Lower leg skin (tissue), 4 donors: ENCODE data around the gene TBC1D22A. TPM values are rescaled to one million over a fixed set of nuclear protein-coding genes. Genes with fewer than 3 reads are reported as not detected.

Source experiments
- DNase-seq, 2 donors: peaks; one replicate each; pipeline ENCODE4 v3.0.0-alpha.2; 2019; ENCODE audit warnings: low spot score in 2 of 2
- H3K4me3 ChIP-seq: fragments of 200-600 bp; sonication (generic); 2 replicates; pipeline ENCODE4 v1.5.1; 2017; ENCODE audit warnings: mild to moderate bottlenecking, low read depth; ENCODE audit not compliant: poor library complexity, severe bottlenecking
- POLR2A ChIP-seq, 2 donors: fragments of 450-650 bp; IDR thresholded peaks; one replicate each; pipeline ENCODE4 v1.6.1; 2016 to 2017; ENCODE audit warnings: antibody characterized with exemption in 2 of 2, mild to moderate bottlenecking in 1 of 2, moderate library complexity in 1 of 2
- WGBS, 2 donors: methylation state at CpG; one replicate each; pipeline ENCODE4 v1.1.5; 2018; 5-methylcytosine and 5-hydroxymethylcytosine counted together
- intact Hi-C: fragments of 100-400 bp; cut with DNase I; formaldehyde crosslinking; loops from one replicate; pipeline ENCODE4 v1.15.0; 2023; ENCODE audit warnings: low total_unique reads
- total RNA-seq, 4 donors: library from RNA; depleted of rRNA; stranded (reverse); fragments of >200 nt; gene quantifications; one replicate each; pipeline ENCODE4 v1.1.0, GENCODE V29; 2016
- TF ChIP-seq, protein P1 (sequence below), 3 donors: fragments of 450-650 bp; IDR thresholded peaks; one replicate each; pipeline ENCODE4 v1.5.1; 2016; ENCODE audit warnings: antibody characterized with exemption in 3 of 3, mild to moderate bottlenecking in 3 of 3, moderate library complexity in 2 of 3

Gene TBC1D22A
- total RNA-seq, 4 donors from 2014 or later = 21.8 to 32.3 (median 31.6) TPM

DNA sequence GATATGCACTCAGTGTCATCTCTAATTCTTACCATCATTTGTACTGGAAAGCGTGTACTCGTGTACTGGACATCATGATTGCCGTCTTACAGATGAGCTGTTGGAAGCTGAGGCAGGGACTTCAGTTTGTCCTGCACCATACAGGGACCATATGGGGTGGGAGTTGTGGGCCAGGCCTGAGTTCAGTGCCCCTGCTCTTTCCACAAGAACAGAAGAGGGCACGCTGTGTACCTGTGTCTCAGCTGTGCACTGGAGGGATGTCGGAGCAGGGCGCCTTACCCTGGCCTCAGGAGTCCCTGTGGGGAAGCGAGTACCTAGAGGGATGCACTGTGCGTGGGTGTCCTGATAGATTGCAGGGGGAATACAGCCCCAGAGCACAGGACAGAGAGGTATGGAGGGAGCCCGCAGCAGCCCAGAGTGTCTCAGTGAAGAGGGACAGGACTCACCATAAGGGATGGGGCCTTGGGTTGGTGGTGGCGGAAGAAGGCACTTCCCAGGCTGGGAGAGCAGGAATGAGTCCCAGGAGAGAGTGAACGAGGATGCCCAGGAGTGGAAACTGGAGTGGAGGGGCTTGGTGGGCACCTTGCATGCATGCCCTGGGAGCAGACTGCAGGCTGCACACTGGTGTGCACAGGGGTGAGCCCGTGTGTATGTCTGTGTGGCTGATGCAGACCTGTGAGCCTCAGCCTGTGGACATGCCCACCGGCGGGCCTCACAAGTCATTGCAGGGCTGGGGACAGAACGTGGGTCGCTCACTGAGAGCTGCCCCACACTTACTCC, 329.7 kb downstream of the TBC1D22A start:
- intact Hi-C loops = no loop called here
- WGBS, 2 donors = 94 to 96% methylated on average over 16 of the region's 16 CpGs
- peak in 1 of 2 donors; percentile 78 for DNase-seq
- TF ChIP-seq POLR2A (IDR thresholded peaks at IDR 0.05) = no peak
- TF ChIP-seq, protein P1, sequence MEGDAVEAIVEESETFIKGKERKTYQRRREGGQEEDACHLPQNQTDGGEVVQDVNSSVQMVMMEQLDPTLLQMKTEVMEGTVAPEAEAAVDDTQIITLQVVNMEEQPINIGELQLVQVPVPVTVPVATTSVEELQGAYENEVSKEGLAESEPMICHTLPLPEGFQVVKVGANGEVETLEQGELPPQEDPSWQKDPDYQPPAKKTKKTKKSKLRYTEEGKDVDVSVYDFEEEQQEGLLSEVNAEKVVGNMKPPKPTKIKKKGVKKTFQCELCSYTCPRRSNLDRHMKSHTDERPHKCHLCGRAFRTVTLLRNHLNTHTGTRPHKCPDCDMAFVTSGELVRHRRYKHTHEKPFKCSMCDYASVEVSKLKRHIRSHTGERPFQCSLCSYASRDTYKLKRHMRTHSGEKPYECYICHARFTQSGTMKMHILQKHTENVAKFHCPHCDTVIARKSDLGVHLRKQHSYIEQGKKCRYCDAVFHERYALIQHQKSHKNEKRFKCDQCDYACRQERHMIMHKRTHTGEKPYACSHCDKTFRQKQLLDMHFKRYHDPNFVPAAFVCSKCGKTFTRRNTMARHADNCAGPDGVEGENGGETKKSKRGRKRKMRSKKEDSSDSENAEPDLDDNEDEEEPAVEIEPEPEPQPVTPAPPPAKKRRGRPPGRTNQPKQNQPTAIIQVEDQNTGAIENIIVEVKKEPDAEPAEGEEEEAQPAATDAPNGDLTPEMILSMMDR (IDR thresholded peaks at IDR 0.05) = no peak
- no peak overlapping the region for H3K4me3 ChIP-seq

DNA sequence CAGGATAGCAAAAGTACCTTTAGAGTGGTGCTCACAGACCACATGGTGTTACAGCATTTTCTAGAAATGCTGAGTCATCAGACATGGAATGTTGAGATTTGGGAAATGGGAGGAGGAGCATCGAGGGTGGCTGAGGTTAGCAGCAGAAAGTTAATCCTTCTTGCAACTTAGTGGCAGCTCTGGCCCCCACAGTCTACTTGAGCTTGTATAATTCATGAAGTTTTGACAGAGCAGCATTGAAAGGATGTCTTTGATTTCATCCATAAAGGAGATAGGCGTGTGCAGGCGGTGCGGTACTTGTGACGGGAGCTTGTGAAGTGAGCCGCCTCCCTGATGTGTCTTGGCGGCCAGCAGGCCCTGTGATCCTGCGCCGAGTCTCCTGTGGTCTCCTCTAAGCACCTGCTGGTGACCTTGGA, 330.5 kb downstream of the TBC1D22A start:
- no peak for TF ChIP-seq POLR2A (IDR thresholded peaks at IDR 0.05)
- TF ChIP-seq, protein P1 (IDR thresholded peaks at IDR 0.05) = no peak
- DNase-seq = peak in 1 of 2 donors; percentile 74
- intact Hi-C loops = no loop called here
- no peak overlapping the region for H3K4me3 ChIP-seq
- WGBS, 2 donors = 84 to 90% methylated on average over 9 of the region's 9 CpGs

DNA sequence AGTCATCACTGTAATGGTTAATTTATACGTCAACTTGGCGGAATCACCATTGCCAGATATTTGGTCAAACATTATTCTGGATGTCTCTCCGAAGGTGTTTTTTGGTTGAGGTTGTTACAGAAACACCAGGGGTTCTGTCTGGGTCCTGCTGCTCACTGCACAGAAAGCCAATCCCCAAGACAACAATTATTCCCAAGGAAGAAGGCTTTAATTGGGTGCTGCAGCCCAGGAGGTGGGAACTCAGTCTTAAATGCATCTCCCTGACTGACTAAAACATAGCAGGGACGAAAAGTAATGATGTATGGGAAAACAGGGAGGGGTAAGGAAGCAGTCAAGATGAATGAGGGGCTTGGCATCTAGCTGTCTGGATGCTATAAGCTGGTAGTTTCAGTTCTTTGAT, 331.3 kb downstream of the TBC1D22A start:
- 96 to 97% methylated on average over 4 of the region's 4 CpGs for WGBS, 2 donors
- intact Hi-C loops = no loop called here
- no peak overlapping the region for H3K4me3 ChIP-seq
- TF ChIP-seq, protein P1 (IDR thresholded peaks at IDR 0.05) = no peak
- TF ChIP-seq POLR2A (IDR thresholded peaks at IDR 0.05) = no peak
- no peak for DNase-seq

- H3K4me3 ChIP-seq = no peak overlapping the region
- intact Hi-C loops = no loop called here
- TF ChIP-seq POLR2A (IDR thresholded peaks at IDR 0.05) = no peak
- TF ChIP-seq, protein P1 (IDR thresholded peaks at IDR 0.05) = no peak
- WGBS, 2 donors = 83 to 86% methylated on average over 8 of the region's 8 CpGs
- DNase-seq = peak in 1 of 2 donors; percentile 63
These were observed 332.4 kb downstream of the TBC1D22A start for GRCh38 chr22:47094861-47095330.

- no peak overlapping the region for H3K4me3 ChIP-seq
- 84 to 88% methylated on average over 5 of the region's 5 CpGs for WGBS, 2 donors
- intact Hi-C loops = no loop called here
- peak in 1 of 2 donors; percentile 64 for DNase-seq
- TF ChIP-seq POLR2A (IDR thresholded peaks at IDR 0.05) = no peak
- TF ChIP-seq, protein P1 (IDR thresholded peaks at IDR 0.05) = no peak
These were observed 333.1 kb downstream of the TBC1D22A start for GRCh38 chr22:47095395-47096122.
